Endothelial cell of umbilical vein (primary cell): ENCODE data around the gene PCDHGA10. TPM values are rescaled to one million over a fixed set of nuclear protein-coding genes. Genes with fewer than 3 reads are reported as not detected.

Source experiments
- BruUV-seq: library from RNA; stranded (reverse); fragments of 400-500 nt; replicated peaks from 2 replicates; lab custom pipeline; 2021; lab: Mats Ljungman, UMichigan
- CTCF ChIA-PET: fragments of 300-600, 350-600 bp; sonication (Branson Sonifier 250); formaldehyde crosslinking; loops from one replicate; lab custom pipeline; 2021; ENCODE audit warnings: antibody characterized with exemption, inconsistent platforms; lab: Charles Lee
- POLR2A ChIA-PET: fragments of 300-600, 350-600 bp; sonication (Branson Sonifier 250); formaldehyde crosslinking; loops from one replicate; lab custom pipeline; 2021; ENCODE audit warnings: antibody characterized with exemption, inconsistent platforms; lab: Charles Lee
- DNase-seq: peaks from one replicate; pipeline ENCODE4 v3.0.0-alpha.2; 2011; ENCODE audit warnings: low read depth, low spot score
- FAIRE-seq: peaks from 2 replicates; lab custom pipeline; 2011; peaks lifted over from hg19 to GRCh38; lab: Jason Lieb, UNC
- H2AFZ ChIP-seq: 2 replicates; pipeline ENCODE4 v1.6.0; 2012; ENCODE audit warnings: low read depth, low read length, control low read depth, inconsistent platforms
- H3K27ac ChIP-seq: 2 replicates; pipeline ENCODE4 v1.5.1; 2011; ENCODE audit warnings: low read depth, mild to moderate bottlenecking, control low read depth, low read length, moderate library complexity; ENCODE audit not compliant: insufficient read depth
- H3K27me3 ChIP-seq, 2 experiments: 2 replicates each; pipeline versions ENCODE4 v1.6.0 to v1.6.1; 2011; ENCODE audit warnings: low read length in 2 of 2, mixed read lengths in 1 of 2; ENCODE audit not compliant: control insufficient read depth in 2 of 2, insufficient read depth in 2 of 2
- H3K36me3 ChIP-seq, 2 experiments: 2 replicates in 1 of 2; 3 replicates in 1 of 2; pipeline ENCODE4 v1.5.1; 2011; ENCODE audit warnings: low read length in 2 of 2, mild to moderate bottlenecking in 1 of 2, moderate library complexity in 1 of 2; ENCODE audit not compliant: control insufficient read depth in 2 of 2, insufficient read depth in 2 of 2; ENCODE audit errors: extremely low read depth in 1 of 2
- H3K4me1 ChIP-seq: 3 replicates; pipeline ENCODE4 v1.5.1; 2011; ENCODE audit warnings: mild to moderate bottlenecking, low read length; ENCODE audit not compliant: control insufficient read depth, insufficient read depth; ENCODE audit errors: extremely low read depth
- H3K4me2 ChIP-seq: 2 replicates; pipeline ENCODE4 v1.6.1; 2011; ENCODE audit warnings: low read length, control low read depth, mixed read lengths; ENCODE audit not compliant: insufficient read depth
- H3K4me3 ChIP-seq, 3 experiments: fragments of 200-600 bp in 1 of 3; sonication (generic), shearing (Covaris generic) in 1 of 3; replicated peaks in 1 of 3; 2 replicates each; pipeline ENCODE4 v1.5.1; 2011 to 2016; ENCODE audit warnings: control low read depth in 3 of 3, low read length in 3 of 3, mild to moderate bottlenecking in 2 of 3, inconsistent platforms in 1 of 3, low read depth in 1 of 3, moderate library complexity in 1 of 3; ENCODE audit not compliant: insufficient read depth in 1 of 3
- H3K79me2 ChIP-seq: 2 replicates; pipeline ENCODE4 v1.6.0; 2012; ENCODE audit warnings: low read length, inconsistent platforms; ENCODE audit not compliant: control insufficient read depth, insufficient read depth
- H3K9ac ChIP-seq: replicated peaks from 2 replicates; pipeline ENCODE3; 2011; ENCODE audit warnings: low read length, control low read depth; ENCODE audit not compliant: insufficient read depth; ENCODE audit errors: extremely low read depth
- H3K9me1 ChIP-seq: replicated peaks from 3 replicates; pipeline ENCODE4 v1.6.0; 2011; ENCODE audit warnings: mild to moderate bottlenecking, low read length; ENCODE audit not compliant: control insufficient read depth, insufficient read depth; ENCODE audit errors: extremely low read depth
- H3K9me3 ChIP-seq: replicated peaks from 2 replicates; pipeline ENCODE4 v1.5.1; 2012; ENCODE audit warnings: low read length, inconsistent platforms; ENCODE audit not compliant: control insufficient read depth, insufficient read depth
- H4K20me1 ChIP-seq: replicated peaks from 2 replicates; pipeline ENCODE3; 2011; ENCODE audit warnings: mild to moderate bottlenecking, low read length; ENCODE audit not compliant: control insufficient read depth, insufficient read depth; ENCODE audit errors: extremely low read depth
- EZH2 ChIP-seq: IDR thresholded peaks from 2 replicates; pipeline ENCODE4 v1.6.1; 2012; ENCODE audit warnings: borderline replicate concordance, low read depth, mild to moderate bottlenecking, moderate library complexity, low read length, inconsistent platforms; ENCODE audit not compliant: severe bottlenecking
- FOS ChIP-seq: IDR thresholded peaks from 2 replicates; pipeline ENCODE4 v1.6.1; 2011; ENCODE audit warnings: mild to moderate bottlenecking, low read length, moderate library complexity, borderline replicate concordance; ENCODE audit not compliant: insufficient read depth
- POLR2A ChIP-seq: IDR thresholded peaks from 2 replicates; pipeline ENCODE4 v1.6.1; 2012; ENCODE audit warnings: low read depth, mild to moderate bottlenecking, control low read depth, low read length
- POLR2AphosphoS5 ChIP-seq: IDR thresholded peaks from 2 replicates; pipeline ENCODE4 v1.6.1; 2012; ENCODE audit warnings: low read depth, mild to moderate bottlenecking, control low read depth, low read length, moderate library complexity; ENCODE audit not compliant: insufficient read depth
- dilution Hi-C: fragments of 300-500 bp; cut with MboI; formaldehyde crosslinking; loops from one replicate; pipeline ENCODE4 v1.15.0; 2019; ENCODE audit warnings: low sequenced_read_pairs; ENCODE audit not compliant: extremely low pct_ligation_motif_present
- intact Hi-C: fragments of 100-400 bp; cut with micrococcal nuclease; formaldehyde crosslinking; loops from one replicate; pipeline ENCODE4 v1.10.0; 2022
- polyA plus RNA-seq, 4 experiments: library from polyadenylated mRNA; depleted of rRNA in 3 of 4; stranded (reverse) in 3 of 4; unstranded in 1 of 4; fragments of >200 nt; gene quantifications; 2 replicates each; pipeline versions ENCODE4 v1.2.1 to v1.2.3, GENCODE V29; 2011 to 2012; ENCODE audit warnings: missing spikeins in 1 of 4
- total RNA-seq: library from RNA; stranded (reverse); gene quantifications from 2 replicates; pipeline ENCODE4 v1.2.3, GENCODE V29; 2021

The PCDHGA10 gene
- total and polyA plus RNA-seq, 2 donors (not counting 3 experiments of a cell fraction or from before 2014, with no cell fraction given), result 3.6 to 4.4 TPM

- DNase-seq, result no peak
- Histone ChIP-seq H3K9ac (no peak overlapping the region), H3K4me3 (no peak overlapping the region), H3K4me2 (no peak overlapping the region), H3K9me3 (peaks cover 2% of the 10 kb centered on the region), H2AFZ (no peak overlapping the region), H3K9me1 (no peaks in the 10 kb centered on the region), H3K36me3 (no peaks in the 10 kb centered on the region), H3K4me1 (no peaks in the 10 kb centered on the region), H3K27ac (no peak overlapping the region), H3K79me2 (no peaks in the 10 kb centered on the region), H3K27me3 (peaks cover 52 to 90% of the 10 kb centered on the region in 2 experiments), H4K20me1 (no peaks in the 10 kb centered on the region)
- FAIRE-seq, result no peak
- intact Hi-C loops (no loop called here), dilution Hi-C loops (no loop called here)
- ChIA-PET POLR2A (no interaction called here), CTCF (interaction anchor here (0.8 to 1.3 kb wide), 2 partner anchors 22 to 36 kb away, joined by 3 read pairs; partner anchors contain the start of genes PCDHGA1 and PCDHGA3)
- TF ChIP-seq FOS (no peak), POLR2A (no peak), EZH2 (peak; percentile 39), POLR2AphosphoS5 (no peak)
- BruUV-seq, result no TSS peak
Measured at GRCh38 chr5:141366016-141366896, 46.5 kb upstream of the PCDHGA10 start.
